GM12864 (cell line): ENCODE data around the gene DCTN2.
"Not testable (repeated sequence)": the region's sequence is repeated elsewhere in the genome, so short reads cannot be mapped to it uniquely, and the experiment has no call there.

ENCODE experiments used
- DNase-seq: peaks from one replicate; pipeline ENCODE4 v3.0.0-alpha.2; 2011; ENCODE audit warnings: low read depth
- H3K4me3 ChIP-seq: 2 replicates; pipeline ENCODE4 v1.5.1; 2011; ENCODE audit warnings: mild to moderate bottlenecking, low read depth, low read length, control low read depth
- CTCF ChIP-seq: IDR thresholded peaks from 2 replicates; pipeline ENCODE4 v1.5.1; 2011; ENCODE audit warnings: low read depth, mild to moderate bottlenecking, moderate library complexity, low read length, control low read depth, inconsistent platforms; ENCODE audit errors: missing control alignments

Gene DCTN2

GRCh38 chr12:57511588-57512325 is 35.2 kb downstream of the DCTN2 start:
- no peak for DNase-seq
- H3K4me3 ChIP-seq = no peak overlapping the region
- TF ChIP-seq CTCF = no peak

GRCh38 chr12:57511161-57511560 is 35.8 kb downstream of the DCTN2 start:
- H3K4me3 ChIP-seq = no peak overlapping the region
- TF ChIP-seq CTCF = no peak
- no peak for DNase-seq

GRCh38 chr12:57507796-57508195 is 39.2 kb downstream of the DCTN2 start:
- not testable (repeated sequence) for H3K4me3 ChIP-seq, DNase-seq

- not testable (repeated sequence) for H3K4me3 ChIP-seq, DNase-seq
Observed at GRCh38 chr12:57506541-57506940, 40.5 kb downstream of the DCTN2 start.

GRCh38 chr12:57502311-57502969 is 44.6 kb downstream of the DCTN2 start:
- DNase-seq, H3K4me3 ChIP-seq: not testable (repeated sequence)

- DNase-seq = no peak
- no peak overlapping the region for H3K4me3 ChIP-seq
Observed at GRCh38 chr12:57500213-57500612, 46.8 kb downstream of the DCTN2 start.

GRCh38 chr12:57498571-57498970 is 48.4 kb downstream of the DCTN2 start:
- H3K4me3 ChIP-seq = no peak overlapping the region
- TF ChIP-seq CTCF = no peak
- no peak for DNase-seq

More at GRCh38 chr12:57500213-57500612, 46.8 kb downstream of the DCTN2 start:
- no peak for TF ChIP-seq CTCF

GRCh38 chr12:57498132-57498502 is 48.9 kb downstream of the DCTN2 start:
- no peak for DNase-seq
- TF ChIP-seq CTCF = no peak

More at GRCh38 chr12:57498132-57498502, 48.9 kb downstream of the DCTN2 start:
- no peak overlapping the region for H3K4me3 ChIP-seq
